Measurements from ENCODE around the gene GTF2IRD1. TPM values are rescaled to one million over a fixed set of nuclear protein-coding genes. Genes with fewer than 3 reads are reported as not detected.

The GTF2IRD1 gene
- total and polyA plus RNA-seq, 10 donors, result 2.4 to 6.6 (median 3.6) TPM

DNA sequence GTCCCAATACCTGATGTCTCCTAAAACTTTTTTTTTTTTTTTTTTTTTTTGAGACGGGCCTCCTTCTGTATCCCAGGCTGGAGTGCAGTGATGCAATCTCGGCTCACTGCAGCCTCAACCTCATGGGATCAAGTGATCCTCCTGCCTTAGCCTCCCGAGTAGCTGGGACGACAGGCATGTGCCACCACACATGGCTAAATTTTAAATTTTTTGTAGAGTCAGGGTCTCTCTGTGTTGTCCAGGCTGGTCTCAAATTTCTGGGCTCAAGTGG lies 28.4 kb downstream of the GTF2IRD1 start:
- Histone ChIP-seq H3K36me3 (no peaks in the 10 kb centered on the region), H3K9me3 (no peaks in the 10 kb centered on the region), H3K4me1 (peaks cover 5 to 62% (median 40%) of the 10 kb centered on the region in 6 donors), H3K27ac (no peak overlapping the region), H3K27me3 (replicated peaks in 1 of 7) (peaks cover 0 to 22% (median 9%) of the 10 kb centered on the region in 7 donors), H3K4me3 (no peak overlapping the region)
- TF ChIP-seq, protein P1, sequence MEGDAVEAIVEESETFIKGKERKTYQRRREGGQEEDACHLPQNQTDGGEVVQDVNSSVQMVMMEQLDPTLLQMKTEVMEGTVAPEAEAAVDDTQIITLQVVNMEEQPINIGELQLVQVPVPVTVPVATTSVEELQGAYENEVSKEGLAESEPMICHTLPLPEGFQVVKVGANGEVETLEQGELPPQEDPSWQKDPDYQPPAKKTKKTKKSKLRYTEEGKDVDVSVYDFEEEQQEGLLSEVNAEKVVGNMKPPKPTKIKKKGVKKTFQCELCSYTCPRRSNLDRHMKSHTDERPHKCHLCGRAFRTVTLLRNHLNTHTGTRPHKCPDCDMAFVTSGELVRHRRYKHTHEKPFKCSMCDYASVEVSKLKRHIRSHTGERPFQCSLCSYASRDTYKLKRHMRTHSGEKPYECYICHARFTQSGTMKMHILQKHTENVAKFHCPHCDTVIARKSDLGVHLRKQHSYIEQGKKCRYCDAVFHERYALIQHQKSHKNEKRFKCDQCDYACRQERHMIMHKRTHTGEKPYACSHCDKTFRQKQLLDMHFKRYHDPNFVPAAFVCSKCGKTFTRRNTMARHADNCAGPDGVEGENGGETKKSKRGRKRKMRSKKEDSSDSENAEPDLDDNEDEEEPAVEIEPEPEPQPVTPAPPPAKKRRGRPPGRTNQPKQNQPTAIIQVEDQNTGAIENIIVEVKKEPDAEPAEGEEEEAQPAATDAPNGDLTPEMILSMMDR (IDR thresholded peaks at IDR 0.05 in 8 of 11, conservative IDR thresholded peaks at IDR 0.05 in 3 of 11), result no peak
- TF ChIP-seq POLR2A (IDR thresholded peaks at IDR 0.05) (no peak), POLR2AphosphoS5 (IDR thresholded peaks at IDR 0.05) (no peak)
- intact Hi-C loops (cut with DNase I; ENCODE audit: low total_unique reads), result no loop called here
- 82 to 100% (median 90%) methylated on average over 3 to 4 of the region's 4 CpGs for WGBS, 5 donors
- DNase-seq, result no peak

DNA sequence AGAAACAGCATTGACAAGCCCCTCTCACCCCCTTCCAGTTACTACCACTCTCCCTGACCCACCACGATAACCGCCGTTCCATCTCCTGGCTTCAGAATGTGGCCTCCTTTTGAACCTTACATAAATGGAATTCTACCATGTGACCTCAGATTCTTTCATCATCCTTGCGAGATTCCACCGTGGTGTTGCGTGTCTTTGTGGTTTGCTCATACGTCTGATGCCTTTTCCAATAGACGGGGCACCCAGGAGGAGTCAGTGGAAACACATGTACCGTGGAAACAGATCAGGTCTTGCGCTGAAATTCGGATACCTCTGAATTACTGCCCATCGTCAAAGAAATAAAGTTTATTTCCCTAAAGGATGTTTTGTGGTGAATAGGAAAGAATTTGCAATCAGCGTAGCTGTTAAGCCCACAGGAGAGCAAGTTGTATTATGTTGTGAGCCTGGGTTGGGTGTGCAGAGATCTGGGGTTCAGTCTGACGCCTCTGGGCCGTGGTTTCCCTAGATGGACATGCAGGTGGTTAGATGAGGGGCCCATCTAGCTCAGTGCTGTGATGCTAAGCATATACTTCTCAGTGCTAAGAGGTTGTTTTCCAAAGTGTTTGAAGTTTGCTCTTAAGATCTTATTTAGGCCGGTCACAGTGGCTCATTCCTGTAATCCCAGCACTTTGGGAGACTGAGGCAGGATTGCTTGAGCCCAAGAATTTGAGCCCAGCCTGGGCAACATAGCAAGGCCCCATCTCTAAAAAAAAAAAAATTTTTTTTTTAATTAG lies 29.1 kb downstream of the GTF2IRD1 start:
- Histone ChIP-seq H3K4me1 (peaks cover 5 to 55% (median 37%) of the 10 kb centered on the region in 6 donors), H3K9me3 (no peaks in the 10 kb centered on the region), H3K4me3 (no peak overlapping the region), H3K36me3 (no peaks in the 10 kb centered on the region), H3K27me3 (replicated peaks in 1 of 7) (peaks cover 0 to 19% (median 9%) of the 10 kb centered on the region in 7 donors), H3K27ac (no peak overlapping the region)
- intact Hi-C loops (cut with DNase I; ENCODE audit: low total_unique reads), result no loop called here
- TF ChIP-seq POLR2AphosphoS5 (IDR thresholded peaks at IDR 0.05), result no peak
- TF ChIP-seq, protein P1 (IDR thresholded peaks at IDR 0.05 in 8 of 11, conservative IDR thresholded peaks at IDR 0.05 in 3 of 11), result no peak
- TF ChIP-seq POLR2A (IDR thresholded peaks at IDR 0.05), result no peak
- 56 to 84% (median 69%) methylated on average over 16 of the region's 16 CpGs for WGBS, 5 donors
- no peak for DNase-seq

DNA sequence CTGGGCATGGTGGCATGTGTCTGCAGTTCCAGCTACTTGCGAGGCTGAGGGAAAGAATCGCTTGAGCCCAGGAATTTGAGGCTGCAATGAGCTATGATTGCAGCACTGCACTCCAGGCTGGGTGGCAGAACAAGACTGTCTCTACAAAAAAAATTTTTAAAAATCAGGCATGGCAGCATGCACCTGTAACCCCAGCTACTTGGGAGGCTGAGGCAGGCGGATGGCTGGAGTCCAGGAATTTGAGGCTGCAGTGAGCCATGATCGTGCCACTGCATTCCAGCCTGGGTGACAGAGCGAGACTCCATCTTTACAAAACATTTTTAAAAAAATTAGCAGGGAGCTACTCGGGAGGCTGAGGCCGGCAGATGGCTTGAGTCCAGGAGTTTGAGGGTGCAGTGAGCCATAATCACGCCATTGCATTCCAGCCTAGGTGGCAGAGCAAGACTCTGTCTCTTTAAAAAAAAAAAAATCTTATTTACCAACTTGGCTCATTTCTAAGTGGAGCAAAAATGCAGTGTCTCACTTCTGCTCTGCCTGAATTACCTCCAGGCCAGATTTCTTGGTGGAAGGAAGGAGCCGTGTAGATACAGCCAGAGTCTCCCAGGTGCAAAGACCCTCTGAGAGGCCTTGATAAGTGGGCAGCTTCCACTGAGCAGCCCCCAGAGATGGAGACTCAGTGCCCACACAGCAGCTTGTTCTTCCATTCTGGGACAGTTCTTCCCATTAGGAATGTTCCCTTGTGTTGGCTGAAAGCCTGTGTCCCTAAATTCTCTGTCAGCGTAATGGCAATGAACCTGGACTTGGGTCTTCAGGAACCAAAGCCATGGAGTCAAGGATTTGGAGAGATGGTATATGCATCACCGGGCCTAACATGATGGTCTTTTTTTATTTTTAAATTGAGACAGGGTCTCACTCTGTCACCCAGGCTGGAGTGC lies 30.0 kb downstream of the GTF2IRD1 start:
- no peak overlapping the region for H3K4me3 ChIP-seq
- intact Hi-C loops (cut with DNase I; ENCODE audit: low total_unique reads), result no loop called here
- WGBS, 5 donors, result 71 to 90% (median 86%) methylated on average over 11 of the region's 11 CpGs

More for the DNA sequence above, 30.0 kb downstream of the GTF2IRD1 start:
- Histone ChIP-seq H3K27me3 (replicated peaks in 1 of 7) (peaks cover 0 to 19% (median 9%) of the 10 kb centered on the region in 7 donors), H3K4me1 (peaks cover 5 to 46% (median 30%) of the 10 kb centered on the region in 6 donors), H3K36me3 (no peaks in the 10 kb centered on the region), H3K27ac (no peak overlapping the region), H3K9me3 (no peaks in the 10 kb centered on the region)
- DNase-seq, result no peak
- TF ChIP-seq POLR2AphosphoS5 (IDR thresholded peaks at IDR 0.05) (no peak), POLR2A (IDR thresholded peaks at IDR 0.05) (no peak)
- TF ChIP-seq, protein P1 (IDR thresholded peaks at IDR 0.05 in 8 of 11, conservative IDR thresholded peaks at IDR 0.05 in 3 of 11), result no peak

All from spleen (tissue), 11 donors.